SH-SY5Y (cell line): ENCODE results near the gene INSM1.

Experiments
- GATA2 ChIP-seq: IDR thresholded peaks from 2 replicates; pipeline ENCODE4 v1.6.1; 2011; ENCODE audit warnings: mild to moderate bottlenecking, low read depth, low read length
- GATA3 ChIP-seq: IDR thresholded peaks from 2 replicates; pipeline ENCODE4 v1.6.1; 2011; ENCODE audit warnings: low read depth, mild to moderate bottlenecking, low read length, moderate library complexity

GRCh38 chr20:20395087-20395486, 27.2 kb downstream of the INSM1 start:
- TF ChIP-seq GATA2 (no peak), GATA3 (no peak)
